T-cell (primary cell): ENCODE results near the gene AMPD3. TPM values are rescaled to one million over a fixed set of nuclear protein-coding genes. Genes with fewer than 3 reads are reported as not detected.

Experiments used
- ATAC-seq, 4 experiments: fragments of 200-7000 bp in 3 of 4; fragments of 150-1000 bp in 1 of 4; cut with Tn5 transposase; replicated peaks in 1 of 4; 1 replicate in 3 of 4; 2 replicates in 1 of 4; pipeline ENCODE4 v1.10.0; 2021; ENCODE audit warnings: moderate library complexity in 3 of 4, mild to moderate bottlenecking in 2 of 4, moderate number of reproducible peaks in 1 of 4
- CTCF ChIA-PET, 2 donors: fragments of 300-600 bp; sonication (Branson Sonifier 250); formaldehyde crosslinking; loops; one replicate each; lab custom pipeline; 2022; ENCODE audit warnings: antibody characterized with exemption in 2 of 2; lab: Charles Lee
- POLR2A ChIA-PET, 2 donors: fragments of 300-600 bp; sonication (Branson Sonifier 250); formaldehyde crosslinking; loops; one replicate each; lab custom pipeline; 2022; ENCODE audit warnings: antibody characterized with exemption in 2 of 2; lab: Charles Lee
- DNase-seq, 35 experiments: peaks; one replicate each; pipeline versions ENCODE4 v3.0.0 to v3.0.0-alpha.2; 2013 to 2023
- H3K27ac ChIP-seq: one replicate; pipeline ENCODE4 v1.5.1; 2013; ENCODE audit warnings: low read length
- H3K27me3 ChIP-seq, 2 experiments: replicated peaks in 1 of 2; 1 replicate in 1 of 2; 2 replicates in 1 of 2; pipeline versions ENCODE4 v1.6.1 to v1.7.0; 2013; ENCODE audit warnings: low read length in 1 of 2, mixed read lengths in 1 of 2; ENCODE audit not compliant: control insufficient read depth in 2 of 2, insufficient read depth in 2 of 2; ENCODE audit errors: extremely low read depth in 1 of 2
- H3K36me3 ChIP-seq, 2 donors: 1 replicate in 1 of 2; 2 replicates in 1 of 2; pipeline versions ENCODE4 v1.6.1 to v1.7.0; 2013; ENCODE audit warnings: low read length in 1 of 2; ENCODE audit not compliant: control insufficient read depth in 2 of 2, insufficient read depth in 1 of 2; ENCODE audit errors: extremely low read depth in 1 of 2
- H3K4me1 ChIP-seq, 2 experiments: 1 replicate in 1 of 2; 2 replicates in 1 of 2; pipeline versions ENCODE4 v1.6.1 to v1.7.0; 2013; ENCODE audit warnings: low read length in 2 of 2, mixed read lengths in 1 of 2; ENCODE audit not compliant: insufficient read depth in 2 of 2, control insufficient read depth in 1 of 2; ENCODE audit errors: extremely low read depth in 1 of 2
- H3K4me3 ChIP-seq, 2 donors: 1 replicate in 1 of 2; 2 replicates in 1 of 2; pipeline versions ENCODE4 v1.5.1 to v1.7.0; 2013; ENCODE audit warnings: mild to moderate bottlenecking in 2 of 2, low read length in 1 of 2, moderate library complexity in 1 of 2; ENCODE audit not compliant: control insufficient read depth in 1 of 2; ENCODE audit errors: extremely low read depth in 1 of 2
- H3K9me3 ChIP-seq: 2 replicates; pipeline ENCODE4 v1.7.0; 2013
- H3K27ac Mint-ChIP-seq, 2 donors: one replicate each; pipeline ENCODE4 v1.8.0; 2020 to 2021; ENCODE audit warnings: mild to moderate bottlenecking in 2 of 2, mixed read lengths in 2 of 2
- H3K27me3 Mint-ChIP-seq, 2 donors: one replicate each; pipeline ENCODE4 v1.8.0; 2021 to 2022; ENCODE audit warnings: mixed read lengths in 2 of 2
- H3K36me3 Mint-ChIP-seq: one replicate; pipeline ENCODE4 v1.8.0; 2021; ENCODE audit warnings: mixed read lengths
- H3K4me1 Mint-ChIP-seq, 3 donors: one replicate each; pipeline ENCODE4 v1.8.0; 2020 to 2022; ENCODE audit warnings: mixed read lengths in 3 of 3, mild to moderate bottlenecking in 1 of 3
- H3K4me3 Mint-ChIP-seq, 3 donors: one replicate each; pipeline ENCODE4 v1.8.0; 2020 to 2022; ENCODE audit warnings: mild to moderate bottlenecking in 3 of 3, mixed read lengths in 3 of 3, moderate library complexity in 3 of 3
- H3K9me3 Mint-ChIP-seq, 3 donors: one replicate each; pipeline ENCODE4 v1.8.0; 2020 to 2022; ENCODE audit warnings: mixed read lengths in 3 of 3
- WGBS: methylation state at CpG from one replicate; pipeline ENCODE4 v1.1.5; 2013; ENCODE audit warnings: missing lambda C conversion rate; ENCODE audit not compliant: insufficient coverage; 5-methylcytosine and 5-hydroxymethylcytosine counted together
- total RNA-seq, 35 experiments: library from RNA in 6 of 35; stranded (reverse) in 6 of 35; fragments of 120-200 nt in 1 of 35; gene quantifications; one replicate each; pipeline versions ENCODE4 v1.2.1 to v1.2.4 and lab custom pipeline; 2013 to 2026

The AMPD3 gene
- total RNA-seq, 5 donors from 2014 or later (not counting 1 experiment from before 2014, with no cell fraction given): 21.1 to 40.0 (median 26.0) TPM

DNA sequence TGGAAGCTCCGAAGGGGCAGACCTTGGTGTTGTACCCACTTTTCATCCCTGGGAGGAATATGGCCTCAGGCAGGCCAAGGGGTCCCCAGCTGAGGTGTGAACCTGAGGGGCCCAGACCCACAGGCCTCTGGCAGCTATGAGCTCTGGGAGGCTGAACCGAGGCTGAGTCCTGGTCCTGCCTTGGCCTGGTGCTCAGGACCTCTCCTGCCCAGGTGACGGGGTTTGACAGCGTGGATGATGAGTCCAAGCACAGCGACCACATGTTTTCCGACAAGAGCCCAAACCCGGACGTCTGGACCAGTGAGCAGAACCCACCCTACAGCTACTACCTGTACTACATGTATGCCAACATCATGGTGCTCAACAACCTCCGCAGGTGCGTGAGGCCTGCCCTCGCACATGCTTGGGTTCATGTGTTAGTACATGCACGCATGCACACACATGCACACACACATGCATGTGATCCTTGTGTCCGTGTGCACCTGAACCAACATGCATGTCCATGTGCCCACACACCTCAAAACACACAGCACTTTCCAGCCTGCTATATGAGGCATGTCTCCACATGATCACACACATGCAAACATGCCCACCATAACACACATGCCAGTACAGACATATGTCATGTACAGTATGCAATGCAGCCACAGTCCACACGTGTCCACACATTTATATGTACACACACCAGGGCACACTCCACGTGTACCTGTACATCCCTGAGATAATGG is 45.0 kb downstream of the AMPD3 start:
- H3K27me3 Mint-ChIP-seq: no peaks in the 10 kb centered on the region
- no peaks in the 10 kb centered on the region for H3K9me3 Mint-ChIP-seq
- H3K36me3 ChIP-seq: peaks cover 44 to 83% of the 10 kb centered on the region in 2 donors
- no peak overlapping the region for H3K4me3 ChIP-seq
- no peak overlapping the region for H3K27ac ChIP-seq
- peaks cover 54% of the 10 kb centered on the region for H3K36me3 Mint-ChIP-seq
- DNase-seq (no peak), ATAC-seq (no peak)
- no peaks in the 10 kb centered on the region for H3K9me3 ChIP-seq
- H3K4me1 ChIP-seq: no peaks in the 10 kb centered on the region
- H3K4me3 Mint-ChIP-seq: no peak overlapping the region
- H3K27me3 ChIP-seq: no peaks in the 10 kb centered on the region
- 95% methylated on average over 15 of the region's 15 CpGs for WGBS
- peaks cover 0 to 3% (median 0%) of the 10 kb centered on the region in 3 donors for H3K4me1 Mint-ChIP-seq
- ChIA-PET CTCF (no interaction called here), POLR2A (no interaction called here)
- H3K27ac Mint-ChIP-seq: no peak overlapping the region

DNA sequence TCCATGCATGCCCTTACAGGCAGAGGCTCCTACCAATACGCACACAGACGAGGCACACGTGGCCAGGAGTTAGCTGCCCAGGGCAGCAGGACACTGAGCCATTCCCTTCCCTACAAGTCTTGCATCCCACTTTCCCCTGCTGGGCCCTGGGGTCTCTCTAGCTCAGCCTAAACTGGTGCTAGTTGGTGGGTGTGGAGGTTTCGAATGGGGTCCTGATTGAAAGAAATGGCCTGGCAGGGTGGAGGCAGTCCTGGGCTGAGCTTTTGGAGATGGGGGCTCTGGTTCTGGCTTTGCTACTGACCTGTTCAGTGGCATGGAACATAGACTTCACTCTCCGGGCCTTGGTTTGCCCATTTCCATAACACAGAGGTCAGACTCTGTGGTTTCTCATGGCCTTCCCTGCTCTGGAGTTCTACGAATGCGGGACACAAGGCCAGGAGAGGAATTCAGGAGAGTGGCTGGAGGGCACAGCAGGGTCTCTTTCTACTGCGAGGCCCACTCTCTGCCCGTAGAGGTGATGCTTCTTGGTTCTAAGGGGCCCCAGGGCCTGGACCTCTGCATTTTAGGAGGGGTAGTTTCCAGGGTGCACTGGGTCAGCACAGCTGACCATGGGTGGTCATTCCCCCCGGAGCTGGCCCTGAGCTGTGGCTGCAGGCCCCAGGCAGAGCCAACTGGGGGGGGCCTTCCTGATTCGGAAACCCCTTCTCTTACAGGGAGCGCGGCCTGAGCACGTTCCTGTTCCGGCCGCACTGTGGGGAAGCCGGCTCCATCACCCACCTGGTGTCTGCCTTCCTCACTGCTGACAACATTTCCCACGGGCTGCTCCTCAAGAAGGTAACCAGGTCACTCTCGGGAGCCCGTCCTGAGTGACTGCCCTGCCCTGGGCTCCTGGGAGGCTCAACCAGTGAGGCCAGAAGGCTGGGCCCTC is 46.0 kb downstream of the AMPD3 start:
- peaks cover 0 to 3% (median 0%) of the 10 kb centered on the region in 3 donors for H3K4me1 Mint-ChIP-seq
- H3K27me3 ChIP-seq: no peaks in the 10 kb centered on the region
- ChIA-PET CTCF (no interaction called here), POLR2A (interaction anchor here in 1 of 2 donors (0.7 kb wide), 1 partner anchor 18 kb away, joined by 3 read pairs; no protein-coding TSS in a partner anchor)
- H3K27ac Mint-ChIP-seq: no peak overlapping the region
- no peaks in the 10 kb centered on the region for H3K9me3 Mint-ChIP-seq
- ATAC-seq: no peak
- DNase-seq: no peak
- no peak overlapping the region for H3K4me3 ChIP-seq
- H3K36me3 ChIP-seq: peaks cover 40 to 84% of the 10 kb centered on the region in 2 donors
- no peaks in the 10 kb centered on the region for H3K9me3 ChIP-seq
- no peaks in the 10 kb centered on the region for H3K27me3 Mint-ChIP-seq
- H3K27ac ChIP-seq: no peak overlapping the region
- H3K4me1 ChIP-seq: no peaks in the 10 kb centered on the region
- H3K4me3 Mint-ChIP-seq: no peak overlapping the region
- peaks cover 59% of the 10 kb centered on the region for H3K36me3 Mint-ChIP-seq
- WGBS: 93% methylated on average over 13 of the region's 20 CpGs

DNA sequence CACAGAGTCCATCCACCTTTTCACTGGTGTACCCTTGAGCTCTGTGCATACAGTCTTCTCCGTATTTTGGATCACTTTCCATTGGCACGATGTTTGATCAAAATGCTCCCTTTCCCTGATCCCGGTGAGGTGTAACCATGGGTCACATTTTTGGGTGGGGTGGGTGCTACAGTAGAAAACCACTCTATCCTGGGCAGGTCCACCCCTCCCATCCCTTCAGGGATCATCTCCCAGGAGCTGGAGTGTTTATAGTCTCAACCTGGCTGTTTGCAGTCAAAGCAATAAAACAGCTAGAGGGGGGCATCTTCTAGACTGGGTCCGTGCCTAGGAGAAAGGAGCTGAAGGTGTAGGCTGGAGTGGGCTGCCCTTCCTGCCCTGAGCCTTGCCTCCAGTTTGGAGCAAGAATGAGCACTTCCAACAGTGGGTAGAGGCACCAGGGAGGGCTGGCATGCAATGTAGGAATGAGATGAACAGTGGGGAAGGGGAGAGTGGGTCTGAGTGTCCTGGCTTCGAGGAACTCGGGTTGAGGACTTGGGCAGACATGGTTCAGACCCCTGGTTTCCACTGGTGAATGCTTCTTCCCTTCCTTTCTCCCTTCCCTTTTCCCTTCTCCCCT is 47.1 kb downstream of the AMPD3 start:
- Mint-ChIP-seq H3K9me3 (no peaks in the 10 kb centered on the region), H3K27ac (peak overlapping the region in 1 of 2 donors; percentile 33), H3K4me1 (peaks cover 0 to 3% (median 0%) of the 10 kb centered on the region in 3 donors), H3K27me3 (no peaks in the 10 kb centered on the region), H3K36me3 (peaks cover 56% of the 10 kb centered on the region), H3K4me3 (no peak overlapping the region)
- Histone ChIP-seq H3K27ac (no peak overlapping the region), H3K36me3 (peaks cover 38 to 80% of the 10 kb centered on the region in 2 donors), H3K9me3 (no peaks in the 10 kb centered on the region), H3K4me3 (no peak overlapping the region), H3K27me3 (no peaks in the 10 kb centered on the region), H3K4me1 (no peaks in the 10 kb centered on the region)
- POLR2A ChIA-PET: interaction anchor here in 1 of 2 donors (0.7 kb wide), 1 partner anchor 19 kb away, joined by 3 read pairs; no protein-coding TSS in a partner anchor
- 100% methylated on average over 2 of the region's 6 CpGs for WGBS
- ATAC-seq (peak in 1 of 4 experiments; percentile 13), DNase-seq (no peak)
- CTCF ChIA-PET: no interaction called here

DNA sequence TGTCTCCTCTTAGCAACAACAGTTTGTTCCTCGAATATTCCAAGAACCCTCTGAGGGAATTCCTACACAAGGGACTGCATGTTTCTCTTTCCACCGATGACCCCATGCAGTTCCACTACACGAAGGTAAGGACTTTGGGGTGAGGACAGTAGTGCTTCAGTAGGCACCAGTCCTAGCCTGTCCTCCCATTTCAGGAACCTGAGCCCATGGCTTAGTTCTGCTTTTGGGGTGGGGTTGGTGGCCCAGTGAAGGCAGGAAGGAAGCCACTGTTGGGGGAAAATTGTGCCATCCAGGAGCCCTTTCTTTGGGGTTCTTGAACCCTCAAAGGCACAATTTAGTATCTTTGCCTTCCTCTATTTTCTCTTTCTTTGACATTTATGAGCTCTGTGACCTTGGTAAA is 47.7 kb downstream of the AMPD3 start:
- Histone ChIP-seq H3K4me1 (no peaks in the 10 kb centered on the region), H3K4me3 (no peak overlapping the region), H3K36me3 (peaks cover 34 to 75% of the 10 kb centered on the region in 2 donors), H3K27me3 (no peaks in the 10 kb centered on the region), H3K9me3 (no peaks in the 10 kb centered on the region), H3K27ac (no peak overlapping the region)
- ChIA-PET CTCF (no interaction called here), POLR2A (no interaction called here)
- no peaks in the 10 kb centered on the region for H3K27me3 Mint-ChIP-seq
- DNase-seq: no peak
- H3K36me3 Mint-ChIP-seq: peaks cover 53% of the 10 kb centered on the region
- ATAC-seq: no peak
- no peaks in the 10 kb centered on the region for H3K9me3 Mint-ChIP-seq
- peaks cover 0 to 3% (median 0%) of the 10 kb centered on the region in 3 donors for H3K4me1 Mint-ChIP-seq
- WGBS: 74% methylated on average over 2 of the region's 3 CpGs
- H3K27ac Mint-ChIP-seq: peak overlapping the region in 1 of 2 donors; percentile 33
- H3K4me3 Mint-ChIP-seq: no peak overlapping the region

DNA sequence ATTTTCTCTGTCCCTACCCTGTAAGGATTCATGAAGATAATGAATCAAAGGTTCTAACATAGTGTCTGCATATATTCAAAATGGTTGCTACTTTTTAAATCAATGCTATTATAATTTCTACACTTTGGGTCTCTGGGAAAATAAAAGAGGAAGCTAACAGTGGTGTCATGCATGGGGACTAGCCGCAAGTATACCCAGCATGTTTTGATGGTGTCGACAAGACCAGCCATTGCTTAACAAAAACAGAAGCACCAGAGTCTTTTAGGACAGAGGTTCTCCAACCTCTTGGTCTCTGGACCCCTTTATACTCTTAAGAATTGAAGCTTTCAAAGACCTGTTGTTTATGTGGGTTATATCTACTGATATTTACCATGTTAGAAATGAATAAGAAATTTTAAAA is 48.2 kb downstream of the AMPD3 start:
- Mint-ChIP-seq H3K4me1 (peaks cover 0 to 3% (median 0%) of the 10 kb centered on the region in 3 donors), H3K4me3 (no peak overlapping the region), H3K36me3 (peaks cover 49% of the 10 kb centered on the region), H3K27ac (no peak overlapping the region), H3K9me3 (no peaks in the 10 kb centered on the region), H3K27me3 (no peaks in the 10 kb centered on the region)
- no peak for DNase-seq
- Histone ChIP-seq H3K27ac (no peak overlapping the region), H3K9me3 (no peaks in the 10 kb centered on the region), H3K36me3 (peaks cover 29 to 70% of the 10 kb centered on the region in 2 donors), H3K27me3 (no peaks in the 10 kb centered on the region), H3K4me1 (no peaks in the 10 kb centered on the region), H3K4me3 (no peak overlapping the region)
- CTCF ChIA-PET: no interaction called here
- no peak for ATAC-seq
- WGBS: no CpG with 5 or more reads among the region's 2 CpGs
- POLR2A ChIA-PET: no interaction called here
